T-helper 2 cell treated with Interferon-gamma antibody and Interleukin-4, amounts not matched to agents 100 ng/mL and 5 ng/mL, for 36 hours (primary cell): ENCODE results near the gene RIMS3. TPM values are rescaled to one million over a fixed set of nuclear protein-coding genes. Genes with fewer than 3 reads are reported as not detected.

Experiments used
- intact Hi-C: fragments of 100-400 bp; cut with micrococcal nuclease; formaldehyde crosslinking; loops from one replicate; pipeline ENCODE4 v1.15.1; 2023
- total RNA-seq: library from RNA; stranded (reverse); gene quantifications from 2 replicates; pipeline ENCODE4 v1.2.3, GENCODE V29; 2022

The RIMS3 gene
- total RNA-seq, 1 donor from 2014 or later, result 2.5 TPM

GRCh38 chr1:40658751-40659648 is 6.5 kb downstream of the RIMS3 start:
- intact Hi-C loops, result no loop called here

- intact Hi-C loops, result no loop called here
Observed at GRCh38 chr1:40657046-40657445, 8.4 kb downstream of the RIMS3 start.

- intact Hi-C loops, result no loop called here
Observed at GRCh38 chr1:40653851-40654537, 11.5 kb downstream of the RIMS3 start.

- intact Hi-C loops, result no loop called here
Observed at GRCh38 chr1:40652979-40653378, 12.5 kb downstream of the RIMS3 start.

- intact Hi-C loops, result no loop called here
Observed at GRCh38 chr1:40652468-40652867, 13.0 kb downstream of the RIMS3 start.

- intact Hi-C loops, result no loop called here
Observed at GRCh38 chr1:40651138-40651857, 14.2 kb downstream of the RIMS3 start.

- intact Hi-C loops, result no loop called here
Observed at GRCh38 chr1:40650075-40650474, 15.4 kb downstream of the RIMS3 start.

- intact Hi-C loops, result no loop called here
Observed at GRCh38 chr1:40649592-40649930, 15.9 kb downstream of the RIMS3 start.

GRCh38 chr1:40648928-40649591 is 16.4 kb downstream of the RIMS3 start:
- intact Hi-C loops, result no loop called here

GRCh38 chr1:40648200-40648599 is 17.3 kb downstream of the RIMS3 start:
- intact Hi-C loops, result no loop called here

GRCh38 chr1:40646315-40646714 is 19.2 kb downstream of the RIMS3 start:
- intact Hi-C loops, result no loop called here

GRCh38 chr1:40645118-40645680 is 20.3 kb downstream of the RIMS3 start:
- intact Hi-C loops, result no loop called here

GRCh38 chr1:40641601-40642242 is 23.8 kb downstream of the RIMS3 start:
- intact Hi-C loops, result no loop called here

GRCh38 chr1:40640314-40641076 is 25.0 kb downstream of the RIMS3 start:
- intact Hi-C loops, result no loop called here

- intact Hi-C loops, result no loop called here
Observed at GRCh38 chr1:40638097-40639036, 27.1 kb downstream of the RIMS3 start.

- intact Hi-C loops, result no loop called here
Observed at GRCh38 chr1:40637470-40638007, 27.9 kb downstream of the RIMS3 start.

- intact Hi-C loops, result no loop called here
Observed at GRCh38 chr1:40636777-40637176, 28.7 kb downstream of the RIMS3 start.

- intact Hi-C loops, result no loop called here
Observed at GRCh38 chr1:40635763-40636500, 29.6 kb downstream of the RIMS3 start.
